ENCODE results near the gene POLR2E.

Gene POLR2E

DNA sequence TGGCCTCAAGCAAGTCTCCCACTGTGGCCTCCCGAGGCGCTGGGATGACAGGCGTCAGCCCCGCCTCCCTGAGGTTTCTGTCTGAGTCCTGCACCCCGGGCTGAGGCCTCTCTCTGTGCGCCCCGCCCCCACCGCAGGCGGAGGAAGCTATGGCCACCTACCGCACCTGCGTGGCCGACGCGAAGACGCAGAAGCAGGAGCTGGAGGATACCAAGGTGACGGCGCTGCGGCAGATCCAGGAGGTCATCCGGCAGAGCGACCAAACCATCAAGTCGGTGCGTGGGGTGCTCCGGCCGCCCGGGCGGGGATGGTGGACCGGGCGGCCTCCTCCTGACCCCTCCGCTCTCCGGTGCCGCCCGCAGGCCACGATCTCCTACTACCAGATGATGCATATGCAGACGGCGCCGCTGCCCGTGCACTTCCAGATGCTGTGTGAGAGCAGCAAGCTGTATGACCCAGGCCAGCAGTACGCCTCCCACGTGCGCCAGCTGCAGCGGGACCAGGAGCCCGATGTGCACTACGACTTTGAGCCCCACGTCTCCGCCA, 15.5 kb downstream of the POLR2E start:
- no peak for DNase-seq (ENCODE audit: low read depth)

GRCh38 chr19:1076951-1077350, 18.2 kb downstream of the POLR2E start:
- no peak for DNase-seq (ENCODE audit: low read depth)

DNA sequence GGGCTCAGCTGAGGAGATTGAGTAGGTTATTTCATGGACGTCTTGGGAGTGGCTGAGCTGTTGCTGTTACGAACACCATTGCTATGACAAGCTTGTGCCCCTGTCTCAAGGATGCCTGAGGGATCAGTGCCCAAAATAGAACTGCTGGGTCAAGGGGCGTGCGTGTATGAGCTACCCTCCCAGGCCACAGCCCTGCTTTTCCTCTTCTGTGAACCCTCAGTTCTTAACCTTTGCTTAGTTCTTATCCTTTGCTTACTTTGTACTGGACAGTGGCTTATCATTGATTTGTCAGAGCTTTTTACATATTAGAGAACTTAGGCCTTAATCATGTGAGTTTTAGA, 19.2 kb downstream of the POLR2E start:
- no peak for DNase-seq (ENCODE audit: low read depth)

DNA sequence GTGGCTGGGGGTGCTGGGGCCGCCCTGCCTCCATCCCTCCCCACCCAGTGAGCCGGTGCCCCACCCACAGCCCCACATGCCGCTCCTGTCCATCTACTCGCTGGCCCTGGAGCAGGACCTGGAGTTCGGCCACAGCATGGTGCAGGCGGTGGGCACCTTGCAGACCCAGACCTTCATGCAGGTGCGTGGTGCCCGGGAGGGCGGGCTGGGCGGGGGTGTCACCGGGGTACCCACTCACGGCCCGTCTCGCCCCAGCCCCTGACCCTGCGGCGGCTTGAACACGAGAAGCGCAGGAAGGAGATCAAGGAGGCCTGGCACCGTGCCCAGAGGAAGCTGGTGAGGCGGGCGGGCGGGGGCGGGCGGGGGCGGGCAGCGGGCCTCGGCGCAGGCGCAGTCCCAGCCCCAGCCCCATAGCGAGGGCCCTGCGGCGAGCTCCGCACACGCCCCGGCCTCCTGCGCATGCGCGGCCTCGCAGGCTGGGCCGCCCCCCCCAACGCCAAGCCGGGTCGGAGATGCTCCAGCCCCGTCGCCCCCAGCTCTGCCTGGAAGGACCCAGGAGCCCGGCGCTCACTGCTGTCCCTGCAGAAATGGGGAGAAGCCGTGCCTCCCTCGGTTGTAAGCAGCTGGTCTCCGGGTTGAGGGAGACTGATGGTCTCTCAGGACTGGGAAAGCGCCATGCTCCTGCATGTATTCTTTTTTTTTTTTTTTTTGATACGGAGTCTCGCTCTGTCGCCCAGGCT, 20.5 kb downstream of the POLR2E start:
- no peak for DNase-seq (ENCODE audit: low read depth)

DNA sequence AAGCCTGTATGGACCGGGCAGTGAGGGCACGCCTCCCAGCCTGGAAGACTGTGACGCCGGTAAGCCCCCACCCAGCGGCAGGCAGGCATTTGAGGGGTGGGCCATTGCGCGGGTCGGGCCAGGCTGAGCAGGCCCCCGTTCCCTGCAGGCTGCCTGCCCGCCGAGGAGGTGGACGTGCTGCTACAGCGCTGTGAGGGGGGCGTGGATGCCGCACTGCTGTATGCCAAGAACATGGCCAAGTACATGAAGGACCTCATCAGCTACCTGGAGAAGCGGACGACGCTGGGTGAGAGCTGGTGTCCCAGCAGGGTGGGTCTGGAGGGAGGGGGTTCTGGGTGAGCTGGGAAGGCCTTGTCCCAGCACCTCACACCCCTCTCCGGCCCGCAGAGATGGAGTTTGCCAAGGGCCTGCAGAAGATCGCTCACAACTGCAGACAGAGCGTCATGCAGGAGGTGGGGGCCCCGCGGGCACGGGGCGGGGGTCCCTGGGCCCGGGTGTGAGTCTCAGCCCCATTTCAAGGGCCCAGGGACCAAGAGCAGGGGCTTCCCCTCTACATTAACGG, 21.1 kb downstream of the POLR2E start:
- no peak for DNase-seq (ENCODE audit: low read depth)

DNA sequence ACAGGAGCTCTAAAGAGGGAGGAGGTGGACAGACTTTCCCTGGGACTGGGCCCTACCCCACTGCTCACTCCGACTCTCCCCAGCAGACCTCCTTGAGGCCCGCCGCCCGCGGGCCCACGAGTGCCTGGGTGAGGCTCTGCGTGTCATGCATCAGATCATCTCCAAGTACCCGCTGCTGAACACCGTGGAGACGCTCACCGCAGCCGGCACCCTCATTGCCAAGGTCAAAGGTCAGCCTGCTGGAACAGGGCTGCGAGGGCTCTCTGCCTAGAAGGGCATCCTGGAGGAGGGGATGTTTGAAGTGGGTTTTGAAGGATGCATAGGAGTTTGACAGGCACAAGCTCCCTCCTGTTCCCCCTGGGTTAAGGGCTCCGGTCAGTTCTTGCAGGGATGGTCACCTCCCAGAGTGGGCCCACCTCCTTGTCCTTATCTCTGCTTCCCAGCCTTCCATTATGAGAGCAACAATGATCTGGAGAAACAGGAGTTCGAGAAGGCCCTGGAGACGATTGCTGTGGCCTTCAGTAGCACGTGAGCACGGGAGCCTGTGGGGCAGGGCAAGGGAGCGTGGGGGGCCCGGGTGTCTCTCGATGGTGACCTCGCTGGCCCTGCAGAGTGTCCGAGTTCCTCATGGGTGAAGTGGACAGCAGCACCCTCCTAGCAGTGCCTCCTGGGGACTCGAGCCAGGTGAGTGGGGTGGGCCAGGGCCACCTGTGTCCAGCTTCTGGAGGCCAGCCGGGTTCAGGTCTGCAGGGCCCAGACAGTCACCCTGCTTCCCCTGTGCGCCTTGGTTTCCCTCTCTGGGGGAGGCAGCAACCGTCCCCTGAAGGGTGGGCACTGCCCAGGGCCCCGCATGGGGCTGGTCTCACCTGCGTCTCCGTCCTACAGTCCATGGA, 21.9 kb downstream of the POLR2E start:
- DNase-seq (ENCODE audit: low read depth), result no peak

GRCh38 chr19:1072371-1073015, 22.7 kb downstream of the POLR2E start:
- no peak for DNase-seq (ENCODE audit: low read depth)

GRCh38 chr19:1070931-1071791, 24.0 kb downstream of the POLR2E start:
- DNase-seq (ENCODE audit: low read depth), result no peak

DNA sequence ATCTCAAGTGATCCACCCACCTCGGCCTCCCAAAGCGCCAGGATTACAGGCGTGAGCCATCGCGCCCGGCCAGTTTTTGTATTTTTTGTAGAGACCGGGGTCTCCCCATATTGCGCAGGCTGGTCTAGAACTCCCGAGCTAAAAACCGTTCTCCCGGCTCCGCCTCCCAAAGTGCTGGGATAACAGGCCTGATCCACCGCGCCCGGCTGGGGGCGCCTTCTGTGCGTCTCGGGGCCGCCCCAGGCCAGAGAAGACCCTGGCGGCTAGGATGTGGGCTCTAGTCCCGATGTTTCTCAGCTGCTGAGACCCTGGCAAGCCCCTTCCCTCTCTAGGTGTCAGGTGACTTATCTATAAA, 24.6 kb downstream of the POLR2E start:
- no peak for DNase-seq (ENCODE audit: low read depth)

GRCh38 chr19:1069009-1069779, 26.0 kb downstream of the POLR2E start:
- DNase-seq (ENCODE audit: low read depth), result peak; percentile 81

GRCh38 chr19:1068009-1069001, 26.9 kb downstream of the POLR2E start:
- DNase-seq (ENCODE audit: low read depth), result no peak

- no peak for DNase-seq (ENCODE audit: low read depth)
These were observed 27.7 kb downstream of the POLR2E start for GRCh38 chr19:1067341-1067957.

DNA sequence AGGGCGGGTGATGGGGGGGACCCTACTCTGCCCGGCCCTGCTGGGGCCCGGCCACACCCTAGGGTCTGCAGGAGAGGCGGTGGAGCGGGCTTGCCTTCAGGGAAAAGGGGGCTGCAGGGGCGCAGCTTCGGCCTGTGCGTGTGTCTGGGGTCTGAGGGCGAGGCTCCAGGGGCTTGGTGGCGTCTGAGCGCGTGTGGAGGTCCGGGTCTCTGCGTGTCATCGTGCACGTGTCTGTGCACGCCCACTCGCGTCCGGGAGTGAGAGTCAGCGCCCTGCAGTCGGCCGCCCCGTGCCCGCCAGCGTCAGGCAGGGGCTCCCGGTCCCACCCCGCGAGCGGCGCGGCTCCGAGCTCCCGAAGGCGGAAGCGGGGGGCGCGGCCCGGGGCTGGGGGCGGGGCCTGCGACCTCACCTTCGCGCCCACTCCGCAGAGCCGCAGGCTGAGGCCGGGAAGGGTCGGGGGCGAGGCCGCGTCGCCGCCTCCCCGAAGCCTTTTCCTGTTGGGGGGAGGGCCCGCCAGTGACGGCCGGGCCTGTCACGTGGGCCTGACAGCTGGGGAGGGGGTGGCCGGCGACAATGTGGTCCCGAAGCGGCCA, 28.3 kb downstream of the POLR2E start, which contains the start of gene ARHGAP45:
Gene ARHGAP45 (plus strand): TSS at position 420 of the 593 bp plus-strand sequence. CDS start 239 bp downstream, outside the sequence.
- peak; percentile 82 for DNase-seq (ENCODE audit: low read depth)

DNA sequence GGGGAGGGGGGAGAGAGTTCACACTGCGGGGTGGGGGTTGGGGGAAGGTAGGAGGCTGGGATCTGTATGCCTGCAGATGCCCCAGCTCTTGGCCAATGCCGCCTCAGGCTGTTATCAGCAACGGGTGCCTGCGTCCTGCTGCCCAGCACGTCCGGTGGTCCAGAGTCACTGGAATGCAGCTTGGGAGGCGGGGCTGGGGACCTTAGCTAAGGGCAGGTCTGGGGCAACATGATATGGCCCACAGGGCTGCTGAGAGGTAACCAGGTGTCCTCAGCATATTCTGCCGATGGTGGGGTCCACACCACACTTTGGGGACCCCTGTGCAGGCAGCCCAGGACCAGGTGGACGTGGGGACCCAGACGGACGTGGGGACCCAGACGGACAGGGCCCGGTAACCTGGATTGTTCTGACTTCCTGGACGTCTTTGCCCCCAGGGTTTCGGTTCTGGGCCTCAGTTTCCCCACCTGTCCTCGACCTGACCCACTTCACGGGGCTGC, 28.9 kb downstream of the POLR2E start:
- peak; percentile 90 for DNase-seq (ENCODE audit: low read depth)

DNA sequence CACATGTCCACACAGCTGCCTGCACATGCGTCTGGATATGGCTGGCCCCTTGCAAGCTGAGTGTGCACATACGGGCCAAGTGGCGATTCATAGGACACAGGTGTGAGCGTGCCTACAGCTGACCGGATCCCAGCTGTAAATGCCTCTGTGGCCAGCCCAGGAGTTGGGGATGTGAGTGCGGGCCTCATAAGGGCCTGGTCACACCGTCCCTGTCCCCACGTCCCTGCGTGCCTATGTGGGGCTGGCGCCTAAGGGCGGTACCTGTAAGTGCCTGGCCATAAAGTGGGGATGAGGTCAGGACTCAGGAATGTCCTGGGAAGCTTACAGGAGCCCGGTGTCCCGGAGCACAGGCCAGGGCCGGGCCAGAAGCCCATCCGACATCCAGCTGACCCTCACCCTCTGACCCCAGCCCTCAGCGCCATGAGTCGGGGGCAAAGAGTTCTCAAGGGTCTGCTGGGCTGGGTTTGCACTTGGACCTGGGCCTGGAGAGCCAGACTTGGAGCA, 29.5 kb downstream of the POLR2E start:
- no peak for DNase-seq (ENCODE audit: low read depth)

DNA sequence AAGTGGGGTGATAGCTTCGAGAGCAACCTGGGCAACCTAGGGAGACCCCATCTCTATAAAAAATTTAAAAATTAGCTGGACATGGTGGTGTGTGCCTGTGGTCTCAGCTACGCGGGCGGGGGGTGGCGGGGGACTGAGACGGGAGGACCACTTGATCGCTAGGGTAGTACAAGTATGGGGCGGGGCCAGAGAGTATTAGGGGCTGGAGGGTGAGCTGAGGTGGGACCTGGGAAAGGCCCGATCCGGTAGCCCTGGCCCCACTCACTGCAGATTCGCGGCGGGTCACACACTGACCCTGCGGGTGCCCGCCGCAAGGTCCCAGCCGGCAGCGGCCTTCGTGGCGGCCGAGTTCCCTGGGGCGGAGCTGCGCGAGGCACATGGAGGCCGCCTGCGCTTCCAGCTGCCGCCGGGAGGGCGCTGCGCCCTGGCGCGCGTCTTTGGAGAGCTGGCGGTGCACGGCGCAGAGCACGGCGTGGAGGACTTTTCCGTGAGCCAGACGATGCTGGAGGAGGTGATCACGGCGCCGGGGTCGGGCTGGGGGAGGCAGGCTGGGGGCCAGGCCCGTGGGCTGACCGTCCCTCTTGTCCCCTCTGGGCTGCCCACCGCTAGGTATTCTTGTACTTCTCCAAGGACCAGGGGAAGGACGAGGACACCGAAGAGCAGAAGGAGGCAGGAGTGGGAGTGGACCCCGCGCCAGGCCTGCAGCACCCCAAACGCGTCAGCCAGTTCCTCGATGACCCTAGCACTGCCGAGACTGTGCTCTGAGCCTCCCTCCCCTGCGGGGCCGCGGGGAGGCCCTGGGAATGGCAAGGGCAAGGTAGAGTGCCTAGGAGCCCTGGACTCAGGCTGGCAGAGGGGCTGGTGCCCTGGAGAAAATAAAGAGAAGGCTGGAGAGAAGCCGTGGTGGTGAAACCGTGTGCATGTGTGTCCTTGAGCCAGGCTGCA, 30.2 kb downstream of the POLR2E start:
- no peak for DNase-seq (ENCODE audit: low read depth)

Measured in CMK (cell line).